Left lung (tissue), 10 donors: ENCODE results near the gene TMEM130. TPM values are rescaled to one million over a fixed set of nuclear protein-coding genes. Genes with fewer than 3 reads are reported as not detected.

Source experiments
- ATAC-seq: fragments of 200-7000 bp; cut with Tn5 transposase; one replicate; pipeline ENCODE4 v1.9.1; 2020; ENCODE audit warnings: moderate library complexity
- DNase-seq, 4 donors: peaks; one replicate each; pipeline ENCODE4 v3.0.0-alpha.2; 2013 to 2020
- H3K27ac ChIP-seq, 2 donors: fragments of 200-600 bp; sonication (generic) in 1 of 2; one replicate each; pipeline versions ENCODE4 v1.5.0 to v1.8.0; 2020 to 2021
- H3K27me3 ChIP-seq, 2 donors: fragments of 200-600 bp; sonication (generic) in 1 of 2; one replicate each; pipeline versions ENCODE4 v1.5.0 to v1.8.0; 2020 to 2021
- H3K36me3 ChIP-seq, 2 donors: fragments of 200-600 bp; sonication (generic) in 1 of 2; one replicate each; pipeline versions ENCODE4 v1.5.0 to v1.8.0; 2020 to 2021
- H3K4me1 ChIP-seq, 2 donors: fragments of 200-600 bp; one replicate each; pipeline ENCODE4 v1.8.0; 2021
- H3K4me3 ChIP-seq, 2 donors: fragments of 200-600 bp; sonication (generic) in 1 of 2; one replicate each; pipeline versions ENCODE4 v1.5.0 to v1.8.0; 2020 to 2021; ENCODE audit warnings: mild to moderate bottlenecking in 1 of 2
- H3K9me3 ChIP-seq, 2 donors: fragments of 200-600 bp; sonication (generic) in 1 of 2; one replicate each; pipeline versions ENCODE4 v1.5.0 to v1.8.0; 2020 to 2021
- intact Hi-C, 2 donors: fragments of 100-400 bp; cut with DNase I; formaldehyde crosslinking; loops; one replicate each; pipeline versions ENCODE4 v1.11.2 to v1.14.2; 2022
- polyA plus RNA-seq, 6 donors: library from polyadenylated mRNA; unstranded; fragments of 120-200 nt; gene quantifications; one replicate each; pipeline ENCODE4 v1.2.1, GENCODE V29; 2013; ENCODE audit not compliant: insufficient read length in 6 of 6
- total RNA-seq, 2 donors: library from RNA; stranded (reverse); fragmentation: NEBNext Ultra II Directional; extraction: Animal tissue kit (Norgen Biotek cat#: 25700); gene quantifications; one replicate each; pipeline ENCODE4 v1.2.1, GENCODE V29; 2021
- TF ChIP-seq, protein P1 (sequence below), 2 donors: fragments of 200-600 bp; sonication (generic) in 1 of 2; IDR thresholded peaks; one replicate each; pipeline versions ENCODE4 v1.5.0 to v1.8.0; 2021; ENCODE audit warnings: antibody characterized with exemption in 2 of 2
- donor health status: DM: no; HTN: yes; CAD: no.
- donor health status: DM: no; HTN: no; CAD: no.

Gene TMEM130
- total and polyA plus RNA-seq, 8 donors, result 0.17 to 1.5 (median 0.32) TPM

DNA sequence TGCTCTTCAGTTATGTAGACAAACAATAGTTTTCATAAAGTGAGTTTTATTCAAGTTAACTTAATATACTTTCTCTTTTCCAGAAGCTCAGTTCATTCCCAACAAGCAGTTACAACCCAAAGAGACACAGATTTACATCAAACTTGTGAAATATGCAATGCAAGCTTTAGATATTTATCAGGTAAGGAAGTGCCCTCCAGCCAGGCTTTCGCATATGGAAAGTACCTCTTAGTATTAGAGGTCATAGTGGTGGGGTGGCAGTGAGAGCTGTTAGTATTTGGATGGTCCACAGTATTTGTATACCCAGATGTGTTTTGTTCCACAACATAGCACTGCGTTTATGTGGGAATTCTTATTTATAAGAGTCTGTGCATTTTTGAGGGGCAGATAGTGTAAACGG, 40.6 kb upstream of the TMEM130 start:
- H3K27ac ChIP-seq, result no peak overlapping the region
- intact Hi-C loops, result no loop called here
- no peaks in the 10 kb centered on the region for H3K4me1 ChIP-seq
- no peak overlapping the region for H3K4me3 ChIP-seq
- peaks cover 0 to 98% of the 10 kb centered on the region in 2 donors for H3K36me3 ChIP-seq
- no peak for DNase-seq
- TF ChIP-seq, protein P1, sequence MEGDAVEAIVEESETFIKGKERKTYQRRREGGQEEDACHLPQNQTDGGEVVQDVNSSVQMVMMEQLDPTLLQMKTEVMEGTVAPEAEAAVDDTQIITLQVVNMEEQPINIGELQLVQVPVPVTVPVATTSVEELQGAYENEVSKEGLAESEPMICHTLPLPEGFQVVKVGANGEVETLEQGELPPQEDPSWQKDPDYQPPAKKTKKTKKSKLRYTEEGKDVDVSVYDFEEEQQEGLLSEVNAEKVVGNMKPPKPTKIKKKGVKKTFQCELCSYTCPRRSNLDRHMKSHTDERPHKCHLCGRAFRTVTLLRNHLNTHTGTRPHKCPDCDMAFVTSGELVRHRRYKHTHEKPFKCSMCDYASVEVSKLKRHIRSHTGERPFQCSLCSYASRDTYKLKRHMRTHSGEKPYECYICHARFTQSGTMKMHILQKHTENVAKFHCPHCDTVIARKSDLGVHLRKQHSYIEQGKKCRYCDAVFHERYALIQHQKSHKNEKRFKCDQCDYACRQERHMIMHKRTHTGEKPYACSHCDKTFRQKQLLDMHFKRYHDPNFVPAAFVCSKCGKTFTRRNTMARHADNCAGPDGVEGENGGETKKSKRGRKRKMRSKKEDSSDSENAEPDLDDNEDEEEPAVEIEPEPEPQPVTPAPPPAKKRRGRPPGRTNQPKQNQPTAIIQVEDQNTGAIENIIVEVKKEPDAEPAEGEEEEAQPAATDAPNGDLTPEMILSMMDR (IDR thresholded peaks at IDR 0.05), result no peak
- no peaks in the 10 kb centered on the region for H3K27me3 ChIP-seq
- no peaks in the 10 kb centered on the region for H3K9me3 ChIP-seq
- no peak for ATAC-seq

- ATAC-seq, result no peak
- H3K36me3 ChIP-seq, result peaks cover 0 to 99% of the 10 kb centered on the region in 2 donors
These were observed 39.7 kb upstream of the TMEM130 start for GRCh38 chr7:98909487-98909886.

DNA sequence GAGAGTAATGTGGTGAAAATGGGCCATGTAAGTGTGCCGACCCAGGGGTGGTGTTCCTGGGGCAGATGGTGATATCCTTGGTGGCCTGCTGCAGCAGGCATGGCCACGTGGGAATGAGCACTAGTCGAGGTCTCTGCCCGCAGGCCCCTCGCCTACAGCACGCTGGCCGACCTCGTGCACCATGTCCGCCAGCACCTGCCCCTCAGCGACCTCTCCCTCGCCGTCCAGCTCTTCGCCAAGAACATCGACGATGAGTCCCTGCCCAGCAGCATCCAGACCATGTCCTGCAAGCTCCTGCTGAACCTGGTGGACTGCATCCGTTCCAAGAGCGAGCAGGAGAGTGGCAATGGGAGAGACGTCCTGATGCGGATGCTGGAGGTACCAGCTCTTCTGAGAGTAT, 38.8 kb upstream of the TMEM130 start:
- peaks cover 0 to 99% of the 10 kb centered on the region in 2 donors for H3K36me3 ChIP-seq
- H3K4me1 ChIP-seq, result no peaks in the 10 kb centered on the region
- no peak overlapping the region for H3K27ac ChIP-seq
- no peaks in the 10 kb centered on the region for H3K9me3 ChIP-seq
- H3K27me3 ChIP-seq, result no peaks in the 10 kb centered on the region
- intact Hi-C loops, result no loop called here
- H3K4me3 ChIP-seq, result no peak overlapping the region
- no peak for ATAC-seq
- TF ChIP-seq, protein P1 (IDR thresholded peaks at IDR 0.05), result no peak
- DNase-seq, result no peak

More at GRCh38 chr7:98909487-98909886, 39.7 kb upstream of the TMEM130 start:
- Histone ChIP-seq H3K27me3 (no peaks in the 10 kb centered on the region), H3K4me1 (no peaks in the 10 kb centered on the region), H3K4me3 (no peak overlapping the region), H3K27ac (no peak overlapping the region), H3K9me3 (no peaks in the 10 kb centered on the region)
- DNase-seq, result no peak
- TF ChIP-seq, protein P1 (IDR thresholded peaks at IDR 0.05), result no peak
- intact Hi-C loops, result no loop called here

DNA sequence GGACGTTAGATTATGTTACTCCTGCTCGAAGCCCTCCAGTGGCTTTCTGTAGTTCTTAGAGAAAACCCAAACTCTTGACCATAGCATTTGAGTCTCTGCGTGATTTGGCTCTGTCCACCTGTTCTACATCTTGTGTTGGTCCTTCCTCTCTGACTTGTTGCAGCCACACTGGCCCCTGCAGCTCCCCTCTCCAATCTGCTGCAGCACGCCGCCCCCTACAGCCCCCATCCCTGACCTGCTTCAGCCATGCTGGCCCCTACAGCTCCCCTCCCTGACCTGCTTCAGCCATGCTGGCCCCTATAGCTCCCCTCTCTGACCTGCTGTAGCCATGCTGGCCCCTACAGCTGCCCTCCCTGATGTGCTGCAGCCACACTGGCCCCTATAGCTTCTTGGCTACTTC, 37.8 kb upstream of the TMEM130 start:
- no peak for ATAC-seq
- Histone ChIP-seq H3K27ac (no peak overlapping the region), H3K4me3 (no peak overlapping the region), H3K4me1 (no peaks in the 10 kb centered on the region), H3K9me3 (no peaks in the 10 kb centered on the region), H3K27me3 (no peaks in the 10 kb centered on the region), H3K36me3 (peaks cover 0 to 99% of the 10 kb centered on the region in 2 donors)
- DNase-seq, result no peak
- intact Hi-C loops, result no loop called here
- TF ChIP-seq, protein P1 (IDR thresholded peaks at IDR 0.05), result no peak

DNA sequence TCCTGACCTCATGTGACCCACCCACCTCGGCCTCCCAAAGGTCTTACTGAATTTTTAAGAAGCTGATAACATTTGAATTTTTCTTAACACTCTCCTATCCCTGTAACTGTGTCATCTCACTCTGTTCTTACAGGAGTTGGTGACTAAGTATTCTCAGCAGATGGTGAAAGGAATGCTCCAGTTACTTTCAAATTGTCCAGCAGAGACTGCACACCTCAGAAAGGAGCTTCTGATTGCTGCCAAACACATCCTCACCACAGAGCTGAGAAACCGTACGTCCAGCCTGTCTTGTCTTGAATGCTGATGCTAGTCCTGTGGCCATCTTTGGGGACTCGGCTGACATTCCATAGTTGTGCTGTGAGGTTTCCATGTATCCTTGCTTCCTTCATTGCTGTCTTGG, 33.4 kb upstream of the TMEM130 start:
- TF ChIP-seq, protein P1 (IDR thresholded peaks at IDR 0.05), result no peak
- Histone ChIP-seq H3K27me3 (no peaks in the 10 kb centered on the region), H3K4me1 (no peaks in the 10 kb centered on the region), H3K4me3 (no peak overlapping the region), H3K9me3 (no peaks in the 10 kb centered on the region), H3K27ac (no peak overlapping the region), H3K36me3 (peaks cover 3 to 100% of the 10 kb centered on the region in 2 donors)
- intact Hi-C loops, result no loop called here
- DNase-seq, result no peak
- no peak for ATAC-seq
